SK-N-SH treated with all-trans-retinoic acid at 6 μM for 48 hours (cell line): ENCODE results near the gene DNAJC9.

Experiments used
- ATAC-seq: fragments of 200-7000 bp; cut with Tn5 transposase; 3 replicates; pipeline ENCODE4 v1.9.1; 2020; ENCODE audit warnings: mild to moderate bottlenecking, moderate library complexity
- BACH2 ChIP-seq: fragments of 250-450 bp; sonication (Bioruptor Pico); IDR thresholded peaks from 2 replicates; pipeline ENCODE4 v1.9.0; 2021; ENCODE audit warnings: mild to moderate bottlenecking, borderline replicate concordance
- CREB5 ChIP-seq: fragments of 250-450 bp; sonication (Bioruptor Pico); IDR thresholded peaks from 2 replicates; pipeline ENCODE4 v1.5.1; 2020; ENCODE audit warnings: low read depth, mild to moderate bottlenecking, moderate library complexity
- CSRNP3 ChIP-seq: fragments of 250-450 bp; sonication (Bioruptor Pico); IDR thresholded peaks from 2 replicates; pipeline ENCODE4 v1.5.1; 2021; ENCODE audit warnings: mild to moderate bottlenecking, moderate library complexity
- ESRRG ChIP-seq: fragments of 250-450 bp; sonication (Bioruptor Pico); IDR thresholded peaks from 2 replicates; pipeline ENCODE4 v1.6.1; 2021; ENCODE audit warnings: mild to moderate bottlenecking
- ISL1 ChIP-seq: fragments of 250-450 bp; sonication (Bioruptor Pico); IDR thresholded peaks from 2 replicates; pipeline ENCODE4 v2.1.2; 2022; ENCODE audit warnings: mild to moderate bottlenecking, moderate library complexity
- OSR1 ChIP-seq: fragments of 250-450 bp; sonication (Bioruptor Pico); IDR thresholded peaks from 2 replicates; pipeline ENCODE4 v1.8.0; 2022; ENCODE audit warnings: moderate library complexity, mild to moderate bottlenecking, inconsistent platforms
- PATZ1 ChIP-seq: fragments of 250-450 bp; sonication (Bioruptor Pico); IDR thresholded peaks from 2 replicates; pipeline ENCODE4 v1.8.0; 2020; ENCODE audit warnings: mild to moderate bottlenecking, moderate library complexity, borderline replicate concordance
- POU6F1 ChIP-seq: fragments of 250-450 bp; sonication (Bioruptor Pico); IDR thresholded peaks from 2 replicates; pipeline ENCODE4 v1.8.0; 2021; ENCODE audit warnings: low read depth, mild to moderate bottlenecking, moderate library complexity, borderline replicate concordance
- PPARA ChIP-seq: fragments of 250-450 bp; sonication (Bioruptor Pico); IDR thresholded peaks from 2 replicates; pipeline ENCODE4 v1.5.0; 2020; ENCODE audit warnings: mild to moderate bottlenecking, borderline replicate concordance
- RARB ChIP-seq: fragments of 250-450 bp; sonication (Bioruptor Pico); IDR thresholded peaks from 2 replicates; pipeline ENCODE4 v1.8.0; 2021; ENCODE audit warnings: mild to moderate bottlenecking, moderate library complexity
- TCF4 ChIP-seq: fragments of 250-450 bp; sonication (Bioruptor Pico); IDR thresholded peaks from 2 replicates; pipeline ENCODE4 v1.8.0; 2021; ENCODE audit warnings: mild to moderate bottlenecking, moderate library complexity, borderline replicate concordance
- TOX ChIP-seq: fragments of 250-450 bp; sonication (Bioruptor Pico); IDR thresholded peaks from 2 replicates; pipeline ENCODE4 v1.8.0; 2021; ENCODE audit warnings: mild to moderate bottlenecking, moderate library complexity, borderline replicate concordance
- TSHZ2 ChIP-seq: fragments of 250-450 bp; sonication (Bioruptor Pico); IDR thresholded peaks from 2 replicates; pipeline ENCODE4 v1.5.0; 2020; ENCODE audit warnings: mild to moderate bottlenecking, moderate library complexity
- ZC3H10 ChIP-seq: fragments of 250-450 bp; sonication (Bioruptor Pico); IDR thresholded peaks from 2 replicates; pipeline ENCODE4 v1.5.1; 2021; ENCODE audit warnings: mild to moderate bottlenecking, moderate library complexity
- ZFP30 ChIP-seq: fragments of 450-650 bp; formaldehyde crosslinking; IDR thresholded peaks from 2 replicates; pipeline ENCODE4 v1.5.0; 2022; ENCODE audit warnings: mild to moderate bottlenecking, moderate library complexity
- ZNF70 ChIP-seq: fragments of 450-650 bp; formaldehyde crosslinking; IDR thresholded peaks from 2 replicates; pipeline ENCODE4 v1.5.0; 2020; ENCODE audit warnings: mild to moderate bottlenecking, moderate library complexity
- ZNF8 ChIP-seq: fragments of 450-650 bp; formaldehyde crosslinking; IDR thresholded peaks from 2 replicates; pipeline ENCODE4 v1.5.0; 2020; ENCODE audit warnings: mild to moderate bottlenecking, moderate library complexity

DNAJC9 gene

GRCh38 chr10:73246646-73247508 is at the start of gene DNAJC9:
Gene DNAJC9, minus strand, starts transcription at chr10:73247255. Its CDS starts 66 bp downstream, at chr10:73247189.
- peak; percentile 85 for ATAC-seq
- TF ChIP-seq ESRRG (CRISPR knock-in tag) (0 out of 2 replicates have a peak, but pooled peaks have one; percentile 12), RARB (no peak)

GRCh38 chr10:73293461-73293860 is 46.4 kb upstream of the DNAJC9 start:
- ATAC-seq = no peak
- TF ChIP-seq PATZ1 (no peak), ZNF8 (CRISPR knock-in tag) (no peak)

- no peak for TF ChIP-seq CSRNP3
- no peak for TF ChIP-seq ISL1 (CRISPR knock-in tag)
- peak; percentile 93 for TF ChIP-seq ZNF8 (CRISPR knock-in tag)
- ATAC-seq = no peak
Observed at GRCh38 chr10:73289958-73290357, 42.9 kb upstream of the DNAJC9 start.

GRCh38 chr10:73287441-73287840 is 40.4 kb upstream of the DNAJC9 start:
- TF ChIP-seq BACH2 (CRISPR knock-in tag) = no peak
- TF ChIP-seq ZFP30 = no peak
- TF ChIP-seq PATZ1 = no peak
- TF ChIP-seq ESRRG (CRISPR knock-in tag) = no peak
- no peak for TF ChIP-seq TCF4
- no peak for TF ChIP-seq ZC3H10 (CRISPR knock-in tag)
- TF ChIP-seq POU6F1 (CRISPR knock-in tag) = no peak
- TF ChIP-seq TOX = no peak
- no peak for TF ChIP-seq ZNF70 (CRISPR knock-in tag)
- no peak for ATAC-seq

- no peak for TF ChIP-seq TOX
- TF ChIP-seq CREB5 = no peak
- TF ChIP-seq PPARA (CRISPR knock-in tag) = no peak
- TF ChIP-seq ZC3H10 (CRISPR knock-in tag) = no peak
- no peak for TF ChIP-seq TCF4
- no peak for TF ChIP-seq ZFP30
- no peak for TF ChIP-seq TSHZ2
- no peak for TF ChIP-seq OSR1 (CRISPR knock-in tag)
- ATAC-seq = no peak
Observed at GRCh38 chr10:73281097-73281496, 34.0 kb upstream of the DNAJC9 start.
